Activated CD4-positive, CD25-positive, alpha-beta regulatory T cell treated with anti-CD3 and anti-CD28 coated beads, Interleukin-2, amount 50 U/mL, for 24 hours (primary cell): ENCODE results near the gene CNTD1.

Experiments used
- ATAC-seq, 2 donors: fragments of 150-1000 bp; cut with Tn5 transposase; one replicate each; pipeline ENCODE4 v1.10.0; 2021; ENCODE audit warnings: mild to moderate bottlenecking in 1 of 2, moderate library complexity in 1 of 2

CNTD1 gene

GRCh38 chr17:42779936-42780850, 18.5 kb upstream of the CNTD1 start, which contains the start of gene WNK4:
Gene WNK4, plus strand, starts transcription at chr17:42780610. Its CDS starts 89 bp downstream, at chr17:42780699.
- ATAC-seq, result no peak

- no peak for ATAC-seq
Observed at GRCh38 chr17:42780851-42781638, 17.6 kb upstream of the CNTD1 start.

GRCh38 chr17:42781639-42782165, 17.0 kb upstream of the CNTD1 start:
- no peak for ATAC-seq

- ATAC-seq, result no peak
Observed at GRCh38 chr17:42782166-42783061, 16.2 kb upstream of the CNTD1 start.

GRCh38 chr17:42783062-42783790, 15.4 kb upstream of the CNTD1 start:
- ATAC-seq, result no peak

GRCh38 chr17:42783791-42784138, 14.9 kb upstream of the CNTD1 start:
- ATAC-seq, result no peak

GRCh38 chr17:42784409-42784808, 14.3 kb upstream of the CNTD1 start:
- no peak for ATAC-seq

GRCh38 chr17:42784811-42785592, 13.7 kb upstream of the CNTD1 start:
- ATAC-seq, result no peak

GRCh38 chr17:42787266-42787665, 11.4 kb upstream of the CNTD1 start:
- no peak for ATAC-seq

GRCh38 chr17:42791948-42792347, 6.7 kb upstream of the CNTD1 start:
- ATAC-seq, result no peak

GRCh38 chr17:42792545-42792944, 6.1 kb upstream of the CNTD1 start:
- no peak for ATAC-seq

- no peak for ATAC-seq
Observed at GRCh38 chr17:42795061-42795460, 3.6 kb upstream of the CNTD1 start.

GRCh38 chr17:42795465-42795864, 3.2 kb upstream of the CNTD1 start:
- ATAC-seq, result no peak

- ATAC-seq, result no peak
Observed at GRCh38 chr17:42796066-42796758, 2.4 kb upstream of the CNTD1 start.

- ATAC-seq, result no peak
Observed at GRCh38 chr17:42797067-42798007, 1.3 kb upstream of the CNTD1 start.

GRCh38 chr17:42798011-42798382, 664 bp upstream of the CNTD1 start:
- no peak for ATAC-seq

GRCh38 chr17:42803074-42803883, 4.6 kb downstream of the CNTD1 start:
- no peak for ATAC-seq

- no peak for ATAC-seq
Observed at GRCh38 chr17:42804918-42805367, 6.3 kb downstream of the CNTD1 start.
